CD4-positive, alpha-beta T cell treated with Interferon alpha-2 for 1 hour (primary cell): Measurements from ENCODE around the gene SLC35A4.

Experiments
- DNase-seq, 2 donors: peaks; one replicate each; pipeline ENCODE4 v3.0.0-alpha.2; 2020 to 2022

The SLC35A4 gene

GRCh38 chr5:140564196-140565023 is at the start of gene SLC35A4, which contains the start of gene APBB3:
TSS of gene SLC35A4 (plus strand) at chr5:140564828. CDS start at chr5:140567170, 2,342 bp downstream.
TSS of gene APBB3 (minus strand) at chr5:140564598. CDS start at chr5:140564245, 353 bp downstream.
- peak; percentile 99 for DNase-seq

GRCh38 chr5:140524003-140524402 is 40.6 kb upstream of the SLC35A4 start:
- DNase-seq: no peak

GRCh38 chr5:140540227-140540626 is 24.4 kb upstream of the SLC35A4 start:
- no peak for DNase-seq

- no peak for DNase-seq
These were observed 21.7 kb upstream of the SLC35A4 start for GRCh38 chr5:140542972-140543371.

- no peak for DNase-seq
These were observed 19.6 kb upstream of the SLC35A4 start for GRCh38 chr5:140544986-140545385.

GRCh38 chr5:140545606-140546005 is 19.0 kb upstream of the SLC35A4 start:
- no peak for DNase-seq

- peak in 1 of 2 donors; percentile 30 for DNase-seq
These were observed 17.6 kb upstream of the SLC35A4 start for GRCh38 chr5:140546851-140547507.

- DNase-seq: peak; percentile 89 to 91
These were observed 16.9 kb upstream of the SLC35A4 start, which contains the start of gene EIF4EBP3 for GRCh38 chr5:140547508-140548299. TSS of gene EIF4EBP3 (plus strand) at chr5:140547662. CDS start at chr5:140547738, 76 bp downstream.

GRCh38 chr5:140548300-140548688 is 16.3 kb upstream of the SLC35A4 start:
- DNase-seq: no peak

GRCh38 chr5:140548791-140549190 is 15.8 kb upstream of the SLC35A4 start:
- no peak for DNase-seq

- DNase-seq: peak; percentile 39 to 48
These were observed 15.1 kb upstream of the SLC35A4 start for GRCh38 chr5:140549237-140550144.

GRCh38 chr5:140550147-140551079 is 14.2 kb upstream of the SLC35A4 start:
- DNase-seq: no peak

- no peak for DNase-seq
These were observed 12.8 kb upstream of the SLC35A4 start for GRCh38 chr5:140551872-140552271.

- DNase-seq: no peak
These were observed 11.0 kb upstream of the SLC35A4 start for GRCh38 chr5:140553657-140554056.

- no peak for DNase-seq
These were observed 10.2 kb upstream of the SLC35A4 start for GRCh38 chr5:140554454-140554853.

GRCh38 chr5:140555747-140556312 is 8.8 kb upstream of the SLC35A4 start:
- no peak for DNase-seq

GRCh38 chr5:140556438-140556837 is 8.2 kb upstream of the SLC35A4 start:
- DNase-seq: no peak

- DNase-seq: peak; percentile 87 to 88
These were observed 7.4 kb upstream of the SLC35A4 start, which contains the start of gene SRA1 for GRCh38 chr5:140557136-140557805. TSS of gene SRA1 (minus strand) at chr5:140557473. CDS start at chr5:140557452, 21 bp downstream.

GRCh38 chr5:140557965-140558364 is 6.7 kb upstream of the SLC35A4 start:
- no peak for DNase-seq

GRCh38 chr5:140558542-140558941 is 6.1 kb upstream of the SLC35A4 start:
- no peak for DNase-seq
